Peyer's patch (tissue), 4 donors: ENCODE data around the gene SBF2. TPM values are rescaled to one million over a fixed set of nuclear protein-coding genes. Genes with fewer than 3 reads are reported as not detected.

Experiments used
- DNase-seq, 3 donors: peaks; one replicate each; pipeline ENCODE4 v3.0.0-alpha.2; 2017 to 2019
- H3K27ac ChIP-seq, 4 donors: fragments of 200-600 bp; sonication (generic); one replicate each; pipeline ENCODE4 v1.5.1; 2016 to 2019
- H3K27me3 ChIP-seq, 2 donors: fragments of 200-600 bp; sonication (generic); one replicate each; pipeline ENCODE4 v1.5.1; 2019
- H3K36me3 ChIP-seq, 3 donors: fragments of 200-600 bp; sonication (generic); one replicate each; pipeline ENCODE4 v1.5.1; 2016 to 2019
- H3K4me1 ChIP-seq, 4 donors: fragments of 200-600 bp; sonication (generic); one replicate each; pipeline ENCODE4 v1.5.1; 2016 to 2019
- H3K4me3 ChIP-seq, 4 donors: fragments of 200-600 bp; sonication (generic); 1 replicate in 3 of 4; 2 replicates in 1 of 4; pipeline ENCODE4 v1.5.1; 2016 to 2019; ENCODE audit warnings: mild to moderate bottlenecking in 1 of 4
- H3K9me3 ChIP-seq, 4 donors: fragments of 200-600 bp; sonication (generic); one replicate each; pipeline ENCODE4 v1.5.1; 2016 to 2019; ENCODE audit warnings: mild to moderate bottlenecking in 1 of 4
- CTCF ChIP-seq, 6 experiments: fragments of 450-650 bp in 4 of 6; fragments of 200-600 bp in 2 of 6; sonication (generic) in 1 of 6; IDR thresholded peaks; one replicate each; pipeline ENCODE4 v1.5.1; 2017 to 2019; ENCODE audit warnings: antibody characterized with exemption in 6 of 6, mild to moderate bottlenecking in 3 of 6, moderate library complexity in 1 of 6
- POLR2A ChIP-seq, 2 donors: fragments of 450-650 bp; IDR thresholded peaks; one replicate each; pipeline ENCODE4 v1.5.1; 2017; ENCODE audit warnings: antibody characterized with exemption in 2 of 2, mild to moderate bottlenecking in 2 of 2, moderate library complexity in 2 of 2
- total RNA-seq, 4 donors: library from RNA; depleted of rRNA; stranded (reverse); fragments of >200 nt; gene quantifications; one replicate each; pipeline ENCODE4 v1.1.0, GENCODE V29; 2016

Gene SBF2
- total RNA-seq, 4 donors from 2014 or later, result 52.7 to 70.1 (median 56.7) TPM

DNA sequence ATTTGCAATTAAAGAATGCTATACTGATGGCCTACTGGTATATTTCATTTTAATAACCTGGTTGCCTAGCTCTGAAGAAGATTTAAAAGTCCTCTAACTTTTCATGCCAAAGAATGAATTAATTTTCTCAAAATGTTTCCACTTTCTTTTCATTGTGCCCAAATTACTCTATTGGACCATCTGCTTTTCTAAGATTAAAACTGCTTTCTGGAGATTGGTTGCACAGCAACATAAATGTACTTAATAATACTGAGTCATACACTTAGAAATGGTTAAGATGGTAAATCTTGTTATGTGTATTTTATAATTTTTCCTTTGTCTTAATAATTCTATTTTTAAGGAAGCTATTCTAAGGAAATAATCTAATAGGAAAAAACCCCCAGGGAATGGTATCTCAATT, 479.9 kb downstream of the SBF2 start:
- Histone ChIP-seq H3K4me1 (no peaks in the 10 kb centered on the region), H3K9me3 (no peaks in the 10 kb centered on the region), H3K27me3 (no peaks in the 10 kb centered on the region), H3K4me3 (no peak overlapping the region), H3K27ac (no peak overlapping the region), H3K36me3 (peaks cover 0 to 14% (median 0%) of the 10 kb centered on the region in 3 donors)
- no peak for DNase-seq
- TF ChIP-seq CTCF (IDR thresholded peaks at IDR 0.05), result no peak
- no peak for TF ChIP-seq POLR2A (IDR thresholded peaks at IDR 0.05)

DNA sequence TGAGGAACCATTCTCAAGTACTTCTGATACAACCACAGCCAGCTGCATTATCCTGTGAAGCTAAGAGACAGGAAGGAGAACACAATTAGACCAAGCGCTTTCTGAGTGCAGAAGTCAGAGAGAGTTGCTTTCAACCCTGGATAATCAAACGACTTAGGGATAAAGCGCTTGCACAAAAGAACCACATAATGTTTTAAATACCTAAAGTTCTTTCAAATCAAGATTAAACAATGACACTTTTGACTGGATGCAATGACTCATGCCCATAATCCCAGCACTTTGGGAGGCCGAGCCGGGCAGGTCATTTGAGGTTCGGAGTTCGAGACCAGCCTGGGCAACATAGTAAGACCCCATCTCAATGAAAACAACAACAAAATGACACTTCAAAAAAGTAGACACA, 485.1 kb downstream of the SBF2 start:
- peaks cover 0 to 27% (median 0%) of the 10 kb centered on the region in 3 donors for H3K36me3 ChIP-seq

DNA sequence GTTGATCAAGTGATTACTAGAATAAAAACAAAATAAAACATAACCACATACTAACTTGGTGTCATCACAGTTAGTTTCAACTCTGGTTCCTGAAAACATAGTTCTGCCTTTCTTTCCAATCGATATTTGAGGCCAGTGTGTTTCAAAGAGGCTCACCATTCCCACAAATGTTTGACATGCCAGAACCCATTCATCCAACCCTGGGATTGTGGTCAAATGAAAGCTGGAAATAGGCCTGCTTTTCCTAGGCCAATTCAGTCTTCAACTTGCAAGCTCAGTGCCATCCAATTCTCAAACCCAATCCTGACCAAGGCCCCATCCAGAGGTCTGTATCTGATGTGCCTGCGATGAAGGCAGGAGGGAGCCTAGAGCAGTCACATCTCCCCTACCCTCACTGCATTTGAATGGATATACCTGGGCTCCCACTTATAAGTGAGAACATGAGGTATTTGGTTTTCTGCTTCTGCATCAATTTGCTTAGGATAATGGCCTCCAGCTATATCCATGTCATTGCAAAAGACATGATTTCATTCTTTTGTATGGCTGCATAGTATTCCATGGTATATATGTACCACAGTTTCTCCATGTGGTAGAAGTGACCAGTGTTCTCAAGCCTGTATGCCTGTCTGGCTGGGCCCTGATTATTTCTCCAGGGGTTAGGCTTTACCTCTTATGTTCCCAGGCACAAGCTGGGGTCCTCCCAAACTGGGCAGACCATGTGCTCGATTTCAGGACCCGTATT, 486.9 kb downstream of the SBF2 start:
- H3K36me3 ChIP-seq, result peaks cover 0 to 19% (median 0%) of the 10 kb centered on the region in 3 donors
- no peak for DNase-seq
- no peak overlapping the region for H3K4me3 ChIP-seq

More for the DNA sequence above, 485.1 kb downstream of the SBF2 start:
- DNase-seq, result no peak
- TF ChIP-seq CTCF (IDR thresholded peaks at IDR 0.05) (no peak), POLR2A (IDR thresholded peaks at IDR 0.05) (no peak)
- H3K9me3 ChIP-seq, result no peaks in the 10 kb centered on the region
- no peak overlapping the region for H3K4me3 ChIP-seq
- no peaks in the 10 kb centered on the region for H3K27me3 ChIP-seq
- H3K27ac ChIP-seq, result no peak overlapping the region
- H3K4me1 ChIP-seq, result no peaks in the 10 kb centered on the region

GRCh38 chr11:9804419-9804902, 489.6 kb downstream of the SBF2 start:
- TF ChIP-seq POLR2A (IDR thresholded peaks at IDR 0.05) (no peak), CTCF (IDR thresholded peaks at IDR 0.05) (no peak)
- no peak overlapping the region for H3K4me3 ChIP-seq
- H3K27me3 ChIP-seq, result no peaks in the 10 kb centered on the region
- H3K9me3 ChIP-seq, result no peaks in the 10 kb centered on the region
- H3K4me1 ChIP-seq, result no peaks in the 10 kb centered on the region
- peak overlapping the region in 1 of 4 donors; percentile 41 for H3K27ac ChIP-seq
- peaks cover 0 to 13% (median 0%) of the 10 kb centered on the region in 3 donors for H3K36me3 ChIP-seq
- no peak for DNase-seq

More for the DNA sequence above, 486.9 kb downstream of the SBF2 start:
- no peaks in the 10 kb centered on the region for H3K27me3 ChIP-seq
- no peak overlapping the region for H3K27ac ChIP-seq
- H3K9me3 ChIP-seq, result no peaks in the 10 kb centered on the region
- TF ChIP-seq CTCF (IDR thresholded peaks at IDR 0.05), result no peak
- H3K4me1 ChIP-seq, result no peaks in the 10 kb centered on the region

GRCh38 chr11:9803685-9804418, 490.2 kb downstream of the SBF2 start:
- no peak overlapping the region for H3K4me3 ChIP-seq
- peak overlapping the region in 1 of 4 donors; percentile 41 for H3K27ac ChIP-seq
- no peaks in the 10 kb centered on the region for H3K9me3 ChIP-seq
- H3K27me3 ChIP-seq, result no peaks in the 10 kb centered on the region
- no peak for DNase-seq
- TF ChIP-seq POLR2A (IDR thresholded peaks at IDR 0.05) (no peak), CTCF (IDR thresholded peaks at IDR 0.05) (no peak)
- no peaks in the 10 kb centered on the region for H3K4me1 ChIP-seq
- H3K36me3 ChIP-seq, result peaks cover 0 to 13% (median 0%) of the 10 kb centered on the region in 3 donors
